GM12892 (cell line): ENCODE measurements around the gene KLHL20.
"Not testable (repeated sequence)": the region's sequence is repeated elsewhere in the genome, so short reads cannot be mapped to it uniquely, and the experiment has no call there.

Source experiments
- POLR2A ChIP-seq: IDR thresholded peaks from 2 replicates; pipeline ENCODE4 v1.6.1; 2011; ENCODE audit warnings: low read depth, low read length, control low read depth
- POLR2AphosphoS5 ChIP-seq: IDR thresholded peaks from 2 replicates; pipeline ENCODE4 v1.6.1; 2011; ENCODE audit warnings: low read depth, low read length, control low read depth
- TAF1 ChIP-seq: IDR thresholded peaks from 2 replicates; pipeline ENCODE4 v1.6.1; 2011; ENCODE audit warnings: low read depth, mild to moderate bottlenecking, control low read depth, low read length, borderline replicate concordance

DNA sequence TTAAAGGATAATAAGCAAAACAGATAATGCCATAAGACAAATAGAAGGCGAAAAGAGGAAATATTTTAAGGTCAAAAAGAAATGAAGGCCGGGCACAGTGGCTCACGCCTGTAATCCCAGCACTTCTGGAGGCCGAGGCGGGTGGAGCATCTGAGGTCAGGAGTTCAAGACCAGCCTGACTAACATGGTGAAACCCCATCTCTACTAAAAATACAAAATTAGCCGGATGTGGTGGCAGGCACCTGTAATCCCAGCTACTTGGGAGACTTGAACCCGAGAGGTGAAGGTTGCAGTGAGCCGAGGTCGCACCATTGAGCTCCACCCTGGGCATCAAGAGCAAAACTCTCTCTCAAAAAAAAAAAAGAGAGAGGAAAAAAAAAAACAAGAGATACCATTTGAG lies 55.5 kb downstream of the KLHL20 start:
- TF ChIP-seq TAF1, POLR2A, POLR2AphosphoS5: not testable (repeated sequence)
